HG02840 (cell line): ENCODE data around the gene HDAC5.

Experiments used
- ATAC-seq: cut with Tn5 transposase; IDR thresholded peaks from one replicate; pipeline ENCODE4 v1.9.1; 2021; ENCODE audit warnings: mild to moderate bottlenecking, moderate library complexity, moderate number of reproducible peaks; ENCODE audit not compliant: unreplicated experiment, low FRiP score

The HDAC5 gene

GRCh38 chr17:44091200-44091997, 32.0 kb downstream of the HDAC5 start:
- no peak for ATAC-seq

- no peak for ATAC-seq
Measured at GRCh38 chr17:44088254-44088653, 35.2 kb downstream of the HDAC5 start.

GRCh38 chr17:44087319-44087718, 36.1 kb downstream of the HDAC5 start:
- ATAC-seq: no peak

- ATAC-seq: no peak
Measured at GRCh38 chr17:44086364-44087311, 36.8 kb downstream of the HDAC5 start.

- ATAC-seq: no peak
Measured at GRCh38 chr17:44085908-44086307, 37.5 kb downstream of the HDAC5 start.

- no peak for ATAC-seq
Measured at GRCh38 chr17:44084921-44085320, 38.5 kb downstream of the HDAC5 start.

GRCh38 chr17:44084131-44084538, 39.3 kb downstream of the HDAC5 start:
- ATAC-seq: no peak

GRCh38 chr17:44083250-44083849, 40.1 kb downstream of the HDAC5 start:
- ATAC-seq: no peak

GRCh38 chr17:44082256-44082927, 41.0 kb downstream of the HDAC5 start:
- no peak for ATAC-seq

- no peak for ATAC-seq
Measured at GRCh38 chr17:44081681-44082080, 41.8 kb downstream of the HDAC5 start.

- ATAC-seq: no peak
Measured at GRCh38 chr17:44079877-44080821, 43.3 kb downstream of the HDAC5 start.

- no peak for ATAC-seq
Measured at GRCh38 chr17:44078412-44078811, 45.0 kb downstream of the HDAC5 start.

GRCh38 chr17:44077595-44077909, 45.9 kb downstream of the HDAC5 start:
- no peak for ATAC-seq

GRCh38 chr17:44076716-44077594, 46.5 kb downstream of the HDAC5 start:
- ATAC-seq: no peak

- no peak for ATAC-seq
Measured at GRCh38 chr17:44075598-44076293, 47.7 kb downstream of the HDAC5 start.

GRCh38 chr17:44074911-44075285, 48.5 kb downstream of the HDAC5 start:
- ATAC-seq: no peak

GRCh38 chr17:44074231-44074910, 49.1 kb downstream of the HDAC5 start:
- no peak for ATAC-seq
